ENCODE results near the gene FOXQ1. TPM values are rescaled to one million over a fixed set of nuclear protein-coding genes. Genes with fewer than 3 reads are reported as not detected.

Gene FOXQ1, protein sequence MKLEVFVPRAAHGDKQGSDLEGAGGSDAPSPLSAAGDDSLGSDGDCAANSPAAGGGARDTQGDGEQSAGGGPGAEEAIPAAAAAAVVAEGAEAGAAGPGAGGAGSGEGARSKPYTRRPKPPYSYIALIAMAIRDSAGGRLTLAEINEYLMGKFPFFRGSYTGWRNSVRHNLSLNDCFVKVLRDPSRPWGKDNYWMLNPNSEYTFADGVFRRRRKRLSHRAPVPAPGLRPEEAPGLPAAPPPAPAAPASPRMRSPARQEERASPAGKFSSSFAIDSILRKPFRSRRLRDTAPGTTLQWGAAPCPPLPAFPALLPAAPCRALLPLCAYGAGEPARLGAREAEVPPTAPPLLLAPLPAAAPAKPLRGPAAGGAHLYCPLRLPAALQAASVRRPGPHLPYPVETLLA
- not detected in 2 replicates for total RNA-seq

DNA sequence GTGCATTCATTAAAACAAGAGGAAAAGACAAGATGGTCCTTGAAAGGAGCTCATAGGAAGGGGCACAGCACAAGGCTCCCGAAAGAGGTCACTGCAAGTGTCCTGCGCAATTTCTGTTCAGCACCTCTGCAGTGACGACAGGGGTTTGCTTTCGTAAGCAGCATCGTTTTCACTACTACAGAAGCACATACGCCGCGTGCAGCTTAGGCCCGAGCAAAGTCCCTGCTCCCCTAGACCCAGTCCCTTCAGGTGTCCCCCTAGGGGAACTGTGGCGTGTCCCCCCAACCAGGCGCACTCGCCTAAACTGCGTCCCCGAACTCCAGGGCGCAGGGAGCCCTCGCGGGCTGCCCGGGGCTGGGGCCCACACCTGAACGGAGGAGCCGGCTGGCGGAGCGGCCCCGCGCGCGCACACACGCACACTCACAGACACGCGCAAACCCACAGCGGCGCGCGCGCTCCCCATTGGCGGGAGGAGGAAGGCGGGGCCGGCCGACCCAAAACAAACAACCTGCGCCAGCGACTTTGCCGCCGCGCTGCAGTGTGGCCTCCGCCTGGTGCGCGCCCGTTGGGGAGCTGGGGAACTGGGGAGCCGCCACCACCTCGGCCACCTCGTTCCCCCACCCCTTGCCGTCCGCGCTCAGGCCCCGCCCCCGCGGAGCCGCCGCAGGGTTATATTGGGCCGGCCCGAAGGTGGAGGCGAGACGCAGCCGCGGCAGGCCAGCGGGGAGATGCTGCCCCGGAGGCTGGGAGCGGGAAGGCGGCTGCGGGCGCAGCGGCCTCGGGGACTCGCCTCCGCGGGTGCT, at the start of gene FOXQ1:
TSS of gene FOXQ1 (plus strand) at position 699 of the 803 bp plus-strand sequence. CDS start 607 bp downstream, outside the sequence.
- peak; percentile 64 for DNase-seq
- H3K27ac Mint-ChIP-seq: peak within 1 kb of the TSS; percentile 82
- intact Hi-C loops (cut with micrococcal nuclease): loop anchor here (5.0 to 10.0 kb wide), 2 partner anchors 301 to 517 kb away; no protein-coding TSS in a partner anchor
- peaks cover 4% of the 10 kb centered on the region for H3K9me3 Mint-ChIP-seq
- peak within 1 kb of the TSS; percentile 62 for H3K4me3 Mint-ChIP-seq
- peaks cover 73% of the 10 kb centered on the region for H3K27me3 Mint-ChIP-seq
- peaks cover 14% of the 10 kb centered on the region for H3K4me1 Mint-ChIP-seq
- peaks cover 4% of the 10 kb centered on the region for H3K36me3 Mint-ChIP-seq (ENCODE audit: low read depth)

DNA sequence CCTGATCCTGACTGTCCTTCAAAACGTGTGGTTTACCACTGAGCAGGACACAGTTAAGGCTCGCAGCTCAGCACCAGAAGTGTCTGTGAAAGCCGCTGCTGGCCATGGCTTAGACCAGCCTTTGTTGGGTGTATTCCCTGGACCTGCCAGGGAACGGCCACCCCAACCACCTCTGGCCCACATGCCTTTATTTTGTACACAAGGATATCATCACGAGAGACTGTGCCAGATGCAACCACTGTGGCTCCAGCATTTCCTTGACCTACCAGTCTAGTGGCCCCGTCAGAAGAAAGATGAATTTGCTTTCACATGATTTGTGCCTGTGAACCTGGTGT, 49.2 kb upstream of the FOXQ1 start:
- Mint-ChIP-seq H3K4me1 (no peaks in the 10 kb centered on the region), H3K36me3 (ENCODE audit: low read depth) (no peaks in the 10 kb centered on the region), H3K27ac (no peak overlapping the region), H3K27me3 (peaks cover 3% of the 10 kb centered on the region), H3K9me3 (no peaks in the 10 kb centered on the region), H3K4me3 (no peak overlapping the region)
- intact Hi-C loops (cut with micrococcal nuclease): no loop called here
- no peak for DNase-seq

DNA sequence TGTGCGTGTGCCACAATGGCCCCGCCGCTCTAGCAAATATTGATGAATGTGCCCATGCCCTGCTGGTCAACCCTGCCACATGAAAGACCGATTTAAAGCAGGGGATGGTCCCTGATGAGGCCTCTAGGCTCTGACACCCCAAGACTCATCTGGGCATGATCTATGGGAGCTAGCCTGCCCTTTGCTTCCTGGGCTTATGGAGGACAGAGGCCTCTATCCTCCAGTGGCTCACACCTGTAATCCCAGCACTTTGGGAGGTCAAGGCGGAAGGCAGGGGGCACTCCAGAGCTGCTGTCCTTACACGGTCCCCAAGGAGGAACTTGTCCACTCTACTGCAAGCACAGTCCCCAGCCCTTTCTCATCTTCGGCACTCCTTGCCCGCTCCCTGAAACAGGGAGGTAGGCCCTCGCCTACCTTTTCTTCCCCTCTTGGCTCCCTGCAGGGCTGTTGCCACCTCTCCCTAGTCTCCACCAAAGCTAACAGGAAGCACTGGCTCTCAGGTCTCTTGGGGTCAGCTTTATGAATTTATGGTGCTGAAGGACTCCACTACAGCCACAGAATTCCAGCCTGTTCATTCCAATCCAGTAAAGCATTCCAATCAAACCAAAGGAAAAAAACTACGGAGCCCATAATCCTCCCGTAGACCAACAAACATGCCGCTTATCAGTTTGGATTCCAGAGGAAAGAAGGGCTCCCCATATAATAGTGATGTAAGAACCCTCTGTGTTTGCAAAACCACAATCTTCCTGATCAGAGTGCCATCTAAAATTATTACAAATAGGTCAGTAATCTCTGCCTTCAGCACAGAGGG, 48.7 kb upstream of the FOXQ1 start:
- Mint-ChIP-seq H3K4me3 (no peak overlapping the region), H3K27ac (no peak overlapping the region), H3K4me1 (no peaks in the 10 kb centered on the region), H3K27me3 (peaks cover 3% of the 10 kb centered on the region), H3K9me3 (no peaks in the 10 kb centered on the region), H3K36me3 (ENCODE audit: low read depth) (no peaks in the 10 kb centered on the region)
- DNase-seq: no peak
- intact Hi-C loops (cut with micrococcal nuclease): no loop called here

DNA sequence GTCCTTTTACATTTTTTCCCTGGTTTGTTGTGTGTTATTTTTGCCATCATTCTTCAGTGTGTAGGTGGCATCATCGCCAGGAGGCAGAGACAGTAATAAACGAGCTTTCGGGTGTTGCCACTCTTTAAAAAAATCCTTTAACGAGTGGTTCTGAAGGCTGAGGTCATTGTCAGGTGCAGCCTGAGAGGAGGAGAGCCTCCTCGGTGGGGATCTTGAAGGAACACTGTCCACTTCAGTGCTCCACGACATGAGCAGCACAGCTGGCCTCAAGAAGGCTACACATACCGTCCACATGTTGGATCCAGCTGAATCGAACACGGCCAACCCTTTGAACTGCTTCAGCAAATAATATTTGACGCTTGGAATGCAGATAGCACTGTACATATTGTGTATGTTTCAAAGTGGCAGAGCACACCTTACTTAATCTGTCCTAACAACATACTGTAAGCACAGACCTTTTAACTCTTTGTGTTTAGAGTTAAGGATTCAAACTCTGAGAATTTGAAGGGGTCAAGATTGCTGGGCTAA, 48.0 kb upstream of the FOXQ1 start:
- Mint-ChIP-seq H3K36me3 (ENCODE audit: low read depth) (no peaks in the 10 kb centered on the region), H3K27ac (no peak overlapping the region), H3K4me3 (no peak overlapping the region), H3K9me3 (no peaks in the 10 kb centered on the region), H3K4me1 (no peaks in the 10 kb centered on the region), H3K27me3 (peaks cover 3% of the 10 kb centered on the region)
- intact Hi-C loops (cut with micrococcal nuclease): no loop called here
- DNase-seq: no peak

DNA sequence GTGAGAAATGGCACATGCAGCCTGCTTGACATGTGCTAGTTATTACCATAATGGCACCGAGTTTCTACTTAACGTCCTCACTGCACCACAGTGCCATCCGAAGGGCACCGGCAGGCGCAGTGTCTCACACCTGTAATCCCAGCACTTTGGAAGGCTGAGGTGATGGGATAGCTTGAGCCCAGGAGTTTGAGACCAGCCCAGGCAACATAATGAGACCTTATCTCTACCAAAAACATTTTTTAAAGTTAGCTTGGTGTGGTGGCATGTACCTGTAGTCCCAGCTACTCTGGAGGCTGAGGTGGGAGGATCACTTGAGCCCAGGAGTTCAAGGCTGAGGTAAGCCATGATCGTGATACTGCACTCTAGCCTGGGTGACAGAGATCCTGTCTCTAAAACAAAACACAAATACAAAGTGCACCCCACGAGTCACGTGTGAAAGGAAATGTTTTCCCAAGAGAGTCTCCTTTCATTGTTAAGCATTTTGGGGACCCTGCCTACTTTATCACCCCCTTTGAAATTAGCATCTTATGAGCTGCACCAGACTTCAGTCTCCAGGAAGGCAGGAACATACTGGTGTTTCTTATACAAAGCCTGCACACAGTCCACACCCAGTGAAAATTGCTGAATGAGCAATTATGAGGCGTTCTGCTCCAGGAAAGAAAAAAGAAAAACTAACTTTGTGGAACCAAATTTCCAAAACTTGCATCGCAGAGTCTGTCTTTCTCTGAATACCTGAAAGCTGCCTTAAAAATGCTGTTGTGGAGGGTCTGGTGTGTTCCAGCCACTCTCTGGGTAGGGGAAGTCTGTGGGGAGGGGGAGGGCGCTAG, 47.1 kb upstream of the FOXQ1 start:
- H3K9me3 Mint-ChIP-seq: no peaks in the 10 kb centered on the region
- no peak for DNase-seq
- H3K27me3 Mint-ChIP-seq: no peaks in the 10 kb centered on the region
- H3K36me3 Mint-ChIP-seq (ENCODE audit: low read depth): no peaks in the 10 kb centered on the region
- H3K4me3 Mint-ChIP-seq: no peak overlapping the region
- H3K4me1 Mint-ChIP-seq: no peaks in the 10 kb centered on the region
- no peak overlapping the region for H3K27ac Mint-ChIP-seq
- intact Hi-C loops (cut with micrococcal nuclease): no loop called here

DNA sequence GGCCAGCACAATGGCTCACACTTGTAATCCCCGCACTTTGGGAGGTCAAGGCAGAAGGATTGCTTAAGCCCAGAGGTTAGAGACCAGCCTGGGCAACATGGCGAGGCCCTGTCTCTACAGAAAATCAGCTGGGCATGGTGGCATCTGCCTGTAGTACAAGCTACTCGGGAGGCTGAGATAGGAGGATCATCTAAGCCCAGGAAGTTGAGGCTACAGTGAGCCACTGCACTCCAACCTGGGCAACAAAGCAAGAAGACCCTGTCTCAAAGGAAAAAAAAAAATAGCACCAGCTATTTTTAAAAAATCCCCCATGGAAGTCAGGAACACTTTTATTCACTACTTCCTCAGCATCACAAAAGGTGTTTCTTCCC, 45.2 kb upstream of the FOXQ1 start:
- Mint-ChIP-seq H3K27ac (no peak overlapping the region), H3K4me1 (no peaks in the 10 kb centered on the region), H3K4me3 (no peak overlapping the region)

DNA sequence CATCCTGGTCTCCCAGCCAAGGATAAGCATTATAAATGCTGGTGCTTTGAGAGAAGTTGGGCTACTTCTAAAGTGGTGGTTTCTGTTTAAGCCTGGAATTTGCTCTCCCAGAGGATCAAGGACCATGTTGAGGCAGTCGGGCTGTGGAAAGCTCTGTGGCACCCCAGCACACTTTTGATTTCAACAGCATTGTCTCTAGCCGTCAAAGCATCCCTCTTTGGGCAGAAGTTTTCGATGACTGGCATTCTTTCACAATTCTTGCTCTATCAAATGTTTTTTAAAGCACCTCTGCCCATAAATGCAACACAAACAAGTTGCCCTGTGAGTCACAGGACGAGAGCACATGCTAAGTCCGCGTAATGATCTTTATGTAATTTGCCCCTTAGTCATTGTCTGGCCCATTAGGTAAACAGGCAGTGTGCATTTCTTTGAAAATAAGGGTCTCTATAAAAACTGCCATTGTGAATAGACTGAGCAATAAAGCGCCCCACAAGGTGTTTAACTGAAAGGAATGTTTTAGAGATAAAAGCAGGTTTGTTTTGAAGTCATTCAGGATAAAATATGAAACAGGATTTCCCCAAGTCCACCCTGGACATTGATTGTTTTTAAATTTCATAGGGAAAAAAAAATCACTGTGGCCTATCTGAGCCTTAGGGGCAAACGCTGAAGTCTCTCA, 44.7 kb upstream of the FOXQ1 start:
- no peaks in the 10 kb centered on the region for H3K27me3 Mint-ChIP-seq
- H3K4me3 Mint-ChIP-seq: no peak overlapping the region
- no peaks in the 10 kb centered on the region for H3K4me1 Mint-ChIP-seq
- no peak for DNase-seq
- intact Hi-C loops (cut with micrococcal nuclease): no loop called here
- no peaks in the 10 kb centered on the region for H3K36me3 Mint-ChIP-seq (ENCODE audit: low read depth)
- H3K27ac Mint-ChIP-seq: no peak overlapping the region
- H3K9me3 Mint-ChIP-seq: peaks cover 6% of the 10 kb centered on the region

More for the DNA sequence above, 45.2 kb upstream of the FOXQ1 start:
- Mint-ChIP-seq H3K27me3 (no peaks in the 10 kb centered on the region), H3K36me3 (ENCODE audit: low read depth) (no peaks in the 10 kb centered on the region), H3K9me3 (peaks cover 3% of the 10 kb centered on the region)
- no peak for DNase-seq
- intact Hi-C loops (cut with micrococcal nuclease): no loop called here

DNA sequence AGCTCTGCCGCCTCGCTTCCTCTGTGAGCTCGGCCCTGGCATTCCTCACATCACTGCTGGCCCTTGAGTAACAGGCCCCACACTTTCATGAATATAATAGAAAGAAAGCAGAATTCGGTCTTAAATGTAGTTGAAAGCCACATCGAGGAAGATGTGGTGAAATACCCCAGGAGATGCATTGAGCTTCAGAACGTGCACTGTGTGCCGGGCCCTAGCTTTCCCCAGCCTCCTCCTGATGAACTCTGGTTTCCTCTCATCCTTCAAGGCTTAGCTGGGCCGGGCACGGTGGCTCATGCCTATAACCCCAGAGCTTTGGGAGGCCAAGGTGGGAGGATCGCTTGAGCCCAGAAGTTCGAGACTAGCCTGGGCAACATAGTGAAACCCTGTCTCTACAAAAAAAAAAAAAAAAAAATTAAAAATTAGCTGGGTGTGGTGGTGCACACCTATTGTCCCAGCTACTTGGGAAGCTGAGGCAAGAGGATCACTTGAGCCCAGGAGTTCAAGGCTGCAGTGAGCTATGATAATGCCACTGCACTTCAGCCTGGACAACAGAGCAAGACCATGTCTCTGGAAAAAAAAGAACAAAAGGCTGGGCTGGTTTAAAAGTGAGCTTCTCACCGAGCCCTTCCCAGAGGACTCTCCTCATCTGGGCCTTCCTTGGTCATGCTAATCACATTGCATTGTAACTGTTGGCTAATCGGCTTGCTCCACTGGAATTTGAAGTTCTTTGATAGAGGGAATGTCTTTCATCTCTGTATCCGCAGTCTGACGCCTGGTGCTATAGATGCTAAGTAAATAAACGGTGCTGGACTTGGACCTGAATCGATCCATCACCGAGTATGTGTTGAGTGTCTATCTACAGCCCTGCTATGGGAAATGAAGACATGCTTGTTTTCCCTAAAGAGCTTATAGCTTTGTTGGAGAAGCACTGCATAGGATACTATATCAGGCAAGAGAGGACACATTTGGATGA, 43.8 kb upstream of the FOXQ1 start:
- no peaks in the 10 kb centered on the region for H3K27me3 Mint-ChIP-seq
- intact Hi-C loops (cut with micrococcal nuclease): no loop called here
- DNase-seq: no peak
- H3K4me1 Mint-ChIP-seq: no peaks in the 10 kb centered on the region
- no peak overlapping the region for H3K4me3 Mint-ChIP-seq
- H3K27ac Mint-ChIP-seq: no peak overlapping the region
- no peaks in the 10 kb centered on the region for H3K36me3 Mint-ChIP-seq (ENCODE audit: low read depth)
- peaks cover 6% of the 10 kb centered on the region for H3K9me3 Mint-ChIP-seq

DNA sequence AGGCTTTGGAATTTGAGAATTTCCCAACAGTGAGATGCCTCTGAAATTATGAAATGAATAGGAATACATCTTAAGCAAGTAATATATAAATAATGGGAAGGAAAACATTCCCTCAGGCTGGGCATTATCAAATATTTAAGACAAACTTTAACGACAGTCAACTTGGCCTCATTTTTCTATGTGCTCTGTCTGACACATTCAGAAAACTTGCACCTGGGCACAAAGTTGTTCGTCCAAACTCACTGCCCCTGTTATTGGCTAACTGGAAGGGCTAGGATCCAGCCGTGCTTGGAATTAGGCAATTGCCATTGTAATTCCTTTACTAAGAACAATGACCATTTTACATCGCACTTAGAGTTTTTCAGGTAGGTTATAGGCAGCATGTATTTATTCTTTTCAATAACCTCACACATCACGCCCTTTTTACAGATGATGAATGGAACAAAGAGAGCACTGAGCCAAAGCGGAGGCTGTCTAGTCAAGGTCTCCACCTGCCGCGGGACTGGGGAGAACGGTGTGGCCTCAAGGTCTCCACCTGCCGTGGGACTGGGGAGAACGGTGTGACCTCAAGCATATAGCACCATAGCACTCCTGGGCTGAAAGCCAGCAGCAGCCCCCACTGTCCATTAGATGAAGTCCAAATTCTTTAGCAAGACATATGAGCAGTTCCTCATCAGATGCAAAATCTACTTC, 40.7 kb upstream of the FOXQ1 start:
- Mint-ChIP-seq H3K27me3 (no peaks in the 10 kb centered on the region), H3K27ac (no peak overlapping the region), H3K4me1 (no peaks in the 10 kb centered on the region), H3K9me3 (peaks cover 6% of the 10 kb centered on the region), H3K36me3 (ENCODE audit: low read depth) (no peaks in the 10 kb centered on the region), H3K4me3 (no peak overlapping the region)
- no peak for DNase-seq
- intact Hi-C loops (cut with micrococcal nuclease): no loop called here

DNA sequence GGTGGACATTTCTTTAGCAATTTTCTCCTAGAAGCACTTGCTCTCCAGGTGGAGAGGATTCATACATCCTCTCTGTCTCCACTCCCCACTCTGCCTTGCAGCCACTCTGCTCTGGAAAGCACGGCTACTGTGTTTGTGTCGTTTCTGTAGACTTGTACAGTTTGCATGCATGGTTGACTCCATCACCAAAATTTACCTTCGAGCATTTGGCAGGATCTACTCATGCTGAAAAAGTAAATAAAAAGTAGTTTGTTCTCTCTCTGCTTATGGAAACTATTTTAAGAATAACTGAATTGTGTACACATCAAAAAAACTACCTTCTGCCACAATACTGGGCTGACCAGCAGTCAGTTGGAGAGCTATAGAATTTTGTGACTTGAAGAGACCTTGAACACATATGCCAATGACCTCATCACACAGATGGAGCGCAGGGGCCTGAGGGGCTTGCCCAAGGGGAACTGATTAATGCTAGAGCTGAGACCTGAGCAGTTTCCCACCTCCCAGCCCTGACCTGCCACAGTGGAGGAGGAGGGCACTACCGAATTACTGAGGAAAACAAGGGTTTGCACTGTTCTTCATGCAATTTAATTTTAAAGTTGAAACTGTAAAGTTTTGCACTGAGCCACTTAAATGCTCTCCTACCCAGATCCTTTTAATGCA, 33.7 kb upstream of the FOXQ1 start:
- Mint-ChIP-seq H3K36me3 (ENCODE audit: low read depth) (no peaks in the 10 kb centered on the region), H3K27ac (no peak overlapping the region), H3K9me3 (no peaks in the 10 kb centered on the region), H3K27me3 (peaks cover 18% of the 10 kb centered on the region), H3K4me1 (no peaks in the 10 kb centered on the region), H3K4me3 (no peak overlapping the region)
- no peak for DNase-seq
- intact Hi-C loops (cut with micrococcal nuclease): no loop called here

DNA sequence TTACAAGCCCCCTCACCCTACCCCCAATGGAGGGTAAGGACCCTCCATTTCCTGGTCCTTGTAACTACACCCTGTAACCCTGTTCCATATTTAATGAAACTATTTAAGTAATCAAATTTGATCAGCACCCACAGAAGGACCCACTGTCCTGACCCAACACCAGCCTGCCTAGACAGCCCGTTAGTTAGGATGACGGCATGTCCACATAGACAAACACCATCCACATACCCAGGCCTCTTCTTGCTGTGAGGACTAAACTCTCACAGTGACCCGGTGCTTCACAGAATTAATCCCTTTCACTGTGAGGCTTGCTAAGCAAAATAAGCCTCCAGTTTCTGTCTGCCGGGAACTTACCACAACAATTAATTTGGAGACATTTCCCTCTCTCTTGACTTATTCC, 32.8 kb upstream of the FOXQ1 start:
- no peak overlapping the region for H3K4me3 Mint-ChIP-seq
- H3K9me3 Mint-ChIP-seq: no peaks in the 10 kb centered on the region
- no peaks in the 10 kb centered on the region for H3K4me1 Mint-ChIP-seq
- intact Hi-C loops (cut with micrococcal nuclease): no loop called here
- H3K27me3 Mint-ChIP-seq: peaks cover 23% of the 10 kb centered on the region
- no peak overlapping the region for H3K27ac Mint-ChIP-seq
- no peak for DNase-seq
- no peaks in the 10 kb centered on the region for H3K36me3 Mint-ChIP-seq (ENCODE audit: low read depth)

Measured in activated CD4-positive, alpha-beta T cell treated with anti-CD3 and anti-CD28 coated beads, Interleukin-2, amount 10 ng/mL, durations not matched to agents 24 days and 14 days (primary cell).